HG02678 (cell line): ENCODE measurements around the gene GTPBP4.
A peak's percentile ranks its signal among the peaks of the same experiment; 100 is the strongest.
"Not testable (repeated sequence)": the region's sequence is repeated elsewhere in the genome, so short reads cannot be mapped to it uniquely, and the experiment has no call there.

Experiments
- ATAC-seq: cut with Tn5 transposase; IDR thresholded peaks from one replicate; pipeline ENCODE4 v1.9.1; 2021; ENCODE audit warnings: mild to moderate bottlenecking, moderate library complexity; ENCODE audit not compliant: unreplicated experiment

The GTPBP4 gene

DNA sequence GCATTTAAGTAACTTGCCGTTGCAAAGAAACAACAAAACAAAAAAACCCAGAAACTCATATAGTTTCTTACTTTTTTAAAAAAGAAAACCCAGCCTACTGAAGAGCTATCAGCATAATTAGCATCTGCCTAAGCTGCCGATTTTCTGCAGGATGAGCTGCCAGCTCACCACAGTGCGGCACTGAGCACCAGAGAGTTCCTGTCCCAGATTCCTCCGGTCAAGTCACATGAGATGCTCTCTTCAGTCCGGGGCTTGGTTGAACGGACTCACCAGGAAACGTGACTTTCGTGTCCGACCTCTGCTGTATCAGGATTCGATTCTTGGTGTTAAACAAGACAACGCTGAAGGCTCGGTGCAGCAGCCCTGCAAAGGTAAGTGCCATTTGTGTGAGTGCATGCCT, 34.2 kb downstream of the GTPBP4 start:
- no peak for ATAC-seq

DNA sequence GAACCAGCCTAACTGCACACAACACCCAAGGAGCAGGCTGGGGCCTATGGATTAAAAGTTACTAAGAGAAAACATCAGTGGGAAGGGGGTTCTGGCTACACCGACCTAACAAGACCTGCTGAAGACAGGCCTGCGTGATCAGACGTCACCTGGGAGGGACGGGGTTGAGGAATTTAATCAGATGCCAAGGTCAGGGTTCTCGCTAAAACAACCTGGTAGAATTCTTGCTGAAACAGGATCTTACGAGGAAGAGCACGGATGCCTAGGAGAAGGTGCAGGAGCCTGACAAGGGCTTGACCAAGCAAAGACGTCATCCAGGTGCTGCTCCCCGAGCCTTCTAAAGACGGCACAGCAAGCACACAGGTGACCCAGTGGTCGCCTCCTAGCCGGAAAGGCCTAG, 35.9 kb downstream of the GTPBP4 start:
- ATAC-seq: no peak

DNA sequence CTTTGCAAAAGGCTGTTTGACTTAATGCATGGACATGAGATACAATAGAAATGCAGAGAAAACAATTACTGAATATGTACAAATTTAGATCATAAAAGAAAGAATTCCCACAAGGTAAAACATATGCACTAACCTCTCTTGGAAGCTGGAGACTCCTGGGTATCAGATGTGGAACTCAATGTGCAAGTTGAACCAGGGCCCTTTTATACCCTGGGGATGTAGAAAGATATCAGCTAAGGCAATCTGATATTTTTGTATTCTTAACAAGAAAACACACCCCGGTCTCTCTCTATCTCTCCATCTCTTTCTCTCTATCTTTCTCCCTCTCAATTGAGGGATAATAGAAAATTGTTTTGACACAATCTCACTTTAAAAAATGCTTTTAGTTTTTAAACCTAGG, 37.4 kb downstream of the GTPBP4 start, which contains the start of gene IDI2:
Gene IDI2 (minus strand): TSS at position 177 of the 400 bp plus-strand sequence. CDS start 1,136 bp downstream, outside the sequence.
- no peak for ATAC-seq

DNA sequence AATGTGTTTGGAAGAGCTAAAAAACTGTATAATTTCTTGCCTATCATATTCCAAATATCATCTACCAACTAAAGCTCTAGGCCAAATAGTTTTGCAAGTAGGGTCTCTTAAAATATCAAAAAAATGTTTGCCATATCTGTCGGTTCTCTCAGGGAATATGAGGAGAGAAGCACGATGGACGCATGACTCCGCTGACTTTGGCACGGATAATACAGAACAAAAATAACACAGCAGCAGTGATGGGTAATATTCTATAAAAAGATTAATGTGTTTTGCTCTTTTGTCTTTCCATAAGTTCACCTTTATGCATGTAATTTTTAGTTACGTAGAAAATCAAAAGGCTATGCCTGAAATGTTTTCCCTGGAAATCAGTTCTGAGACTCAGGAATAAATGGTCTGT, 38.3 kb downstream of the GTPBP4 start:
- no peak for ATAC-seq

DNA sequence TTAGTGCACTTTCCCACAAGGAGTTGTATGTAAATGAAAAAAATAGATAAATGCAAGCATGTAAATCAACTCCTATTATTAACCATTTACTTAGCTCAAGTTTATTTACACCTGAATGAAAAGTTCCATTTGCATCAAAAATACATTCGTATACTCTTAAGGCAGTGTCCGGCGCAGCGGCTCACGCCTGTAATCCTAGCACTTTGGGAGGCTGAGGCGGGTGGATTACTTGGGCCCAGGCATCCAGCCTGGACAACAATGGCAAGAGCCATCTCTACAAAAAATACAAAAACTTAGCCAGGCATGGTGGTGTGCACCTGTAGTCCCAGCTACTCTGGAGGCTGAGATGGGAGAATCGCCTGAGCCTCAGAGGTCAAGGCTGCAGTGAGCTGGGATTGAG, 41.6 kb downstream of the GTPBP4 start:
- no peak for ATAC-seq

DNA sequence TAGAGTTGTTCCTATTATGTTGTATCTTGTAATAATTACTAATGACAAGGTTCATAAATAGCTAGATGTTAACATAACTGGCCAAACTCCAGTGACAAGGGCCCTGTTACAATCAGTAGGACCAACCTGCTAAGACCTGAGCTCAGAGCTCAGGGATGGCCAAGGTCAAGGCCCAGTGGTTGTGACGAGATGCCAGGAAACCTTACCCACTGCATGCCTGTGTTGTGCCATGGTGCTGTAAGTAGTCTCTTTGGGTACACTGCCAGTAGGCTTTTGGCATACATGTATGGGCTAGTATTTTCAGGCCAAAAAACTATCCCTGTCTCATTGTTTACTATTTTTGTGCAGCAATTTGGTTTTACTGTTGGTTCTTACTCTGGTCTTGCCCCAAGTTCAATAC, 45.4 kb downstream of the GTPBP4 start:
- ATAC-seq: no peak

DNA sequence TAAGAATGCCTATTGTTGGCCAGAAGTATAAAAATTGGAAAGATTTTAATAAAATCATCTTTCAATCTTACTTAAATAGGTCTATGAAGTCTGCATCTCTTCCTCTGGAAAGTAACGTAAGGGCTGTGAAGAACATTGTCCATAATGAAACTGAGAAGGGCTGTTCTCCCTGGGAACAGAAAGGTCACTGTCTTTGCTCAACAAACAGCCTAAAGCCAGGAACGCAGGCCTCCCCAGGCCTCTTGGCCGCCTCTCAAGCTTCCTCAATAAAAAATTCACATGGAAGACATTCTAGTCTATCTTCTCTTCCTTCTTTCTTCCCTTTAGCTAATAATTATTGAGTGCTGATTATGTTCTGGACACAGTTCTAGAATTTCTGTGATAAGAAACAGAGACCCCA, 46.5 kb downstream of the GTPBP4 start:
- no peak for ATAC-seq

DNA sequence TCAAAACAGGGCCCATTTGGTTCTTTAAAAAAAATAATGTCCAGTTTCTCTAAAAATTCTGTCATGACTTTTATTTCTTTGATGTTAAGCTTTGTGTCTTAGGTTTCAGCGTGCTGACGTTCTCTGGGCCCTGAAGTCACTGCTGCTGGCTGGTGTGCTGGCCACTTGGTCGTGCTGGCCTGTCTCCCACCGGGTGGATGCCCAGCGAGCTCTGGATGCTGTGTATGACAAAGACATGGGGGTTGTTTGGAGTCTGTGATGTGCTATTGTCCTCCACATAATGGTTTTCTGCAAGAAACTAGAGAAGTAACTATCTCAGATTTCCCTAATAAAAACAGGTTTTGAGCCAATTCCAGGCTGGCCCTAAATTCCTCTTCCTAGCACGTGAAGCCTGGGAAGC, 47.0 kb downstream of the GTPBP4 start:
- ATAC-seq: no peak

DNA sequence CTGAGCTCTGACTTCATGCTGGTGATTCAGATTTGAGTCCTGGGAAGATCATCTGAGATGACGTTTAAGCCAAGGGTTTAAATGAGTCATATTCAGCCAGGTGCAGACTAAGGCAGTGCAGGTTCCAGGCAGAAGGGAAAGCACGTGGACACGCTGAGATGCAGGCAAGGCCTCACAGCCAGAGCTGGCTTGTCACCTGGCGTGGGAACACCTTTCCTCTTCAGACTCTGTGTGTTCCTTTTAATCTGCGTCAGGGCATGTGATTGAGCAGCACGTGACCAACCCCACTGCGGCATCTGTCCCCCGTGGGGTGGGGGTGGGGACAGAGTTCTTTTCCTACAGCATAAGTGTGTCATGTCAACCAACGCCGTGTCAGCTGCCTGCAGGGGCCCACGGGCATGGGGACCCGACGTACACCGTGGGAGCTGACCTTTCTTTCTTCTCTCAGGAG, 48.1 kb downstream of the GTPBP4 start:
- ATAC-seq: no peak

DNA sequence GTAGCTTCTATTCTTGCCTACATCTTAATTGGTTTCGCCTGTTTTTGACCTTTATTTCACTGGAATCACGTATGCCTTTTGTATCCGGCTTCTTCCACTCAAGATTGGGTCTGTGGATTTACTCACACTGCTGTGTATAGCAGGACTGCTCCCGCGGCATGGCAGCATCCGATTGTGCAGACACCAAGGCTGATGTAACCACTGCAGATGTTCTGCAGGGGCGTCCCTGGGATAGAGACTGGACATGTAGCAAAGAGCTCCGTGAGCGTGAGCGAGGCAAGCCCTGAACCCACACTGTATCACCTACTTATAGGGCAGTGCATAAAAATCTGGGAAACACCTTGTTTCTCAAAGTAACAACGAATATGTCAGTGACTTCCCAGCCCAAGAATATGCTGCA, 48.9 kb downstream of the GTPBP4 start:
- ATAC-seq: no peak

DNA sequence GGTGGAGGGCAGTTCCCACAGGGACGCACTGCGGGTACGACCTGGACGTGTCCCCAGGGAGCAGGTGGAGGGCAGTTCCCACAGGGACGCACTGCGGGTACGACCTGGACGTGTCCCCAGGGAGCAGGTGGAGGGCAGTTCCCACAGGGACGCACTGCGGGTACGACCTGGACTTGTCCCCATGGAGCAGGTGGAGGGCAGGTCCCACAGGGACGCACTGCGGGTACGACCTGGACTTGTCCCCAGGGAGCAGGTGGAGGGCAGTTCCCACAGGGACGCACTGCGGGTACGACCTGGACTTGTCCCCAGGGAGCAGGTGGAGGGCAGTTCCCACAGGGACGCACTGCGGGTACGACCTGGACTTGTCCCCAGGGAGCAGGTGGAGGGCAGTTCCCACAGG, 50.5 kb downstream of the GTPBP4 start:
- ATAC-seq: not testable (repeated sequence)

DNA sequence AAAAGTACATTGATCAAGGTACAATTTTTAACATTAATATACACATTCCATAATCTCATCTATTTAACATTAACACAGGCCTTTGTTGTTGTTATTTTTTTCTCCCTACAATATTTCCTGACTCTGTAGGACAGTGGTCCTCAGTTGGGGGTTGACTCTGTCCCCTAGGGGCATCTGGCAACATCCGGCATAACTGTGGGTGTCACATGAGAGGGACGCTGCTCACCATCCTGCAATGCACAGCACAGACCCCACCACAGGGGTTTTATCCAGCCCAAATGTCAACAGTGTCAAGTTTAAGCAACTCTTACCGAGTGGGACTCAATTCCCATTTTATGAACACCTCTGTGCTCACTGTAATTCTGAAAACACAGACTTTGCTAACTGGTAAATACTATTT, 51.9 kb downstream of the GTPBP4 start:
- no peak for ATAC-seq

DNA sequence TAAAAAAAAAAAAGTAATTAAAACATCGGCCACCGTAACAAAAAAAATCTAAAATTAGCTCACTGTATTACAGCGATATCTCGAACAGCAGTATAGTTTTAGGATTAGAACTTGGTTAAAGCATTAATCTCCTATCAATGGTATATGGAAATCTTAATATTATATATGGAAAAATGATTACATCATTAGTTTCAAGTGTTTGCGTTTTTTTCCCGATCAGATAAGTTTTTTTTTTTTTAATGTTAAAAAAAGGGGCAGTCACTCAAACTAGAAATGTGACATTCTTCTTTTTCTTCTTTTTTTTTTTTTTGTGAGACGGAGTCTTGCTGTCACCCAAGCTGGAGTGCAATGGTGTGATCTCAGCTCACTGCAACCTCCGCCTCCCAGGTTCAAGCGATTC, 53.3 kb downstream of the GTPBP4 start:
- no peak for ATAC-seq

DNA sequence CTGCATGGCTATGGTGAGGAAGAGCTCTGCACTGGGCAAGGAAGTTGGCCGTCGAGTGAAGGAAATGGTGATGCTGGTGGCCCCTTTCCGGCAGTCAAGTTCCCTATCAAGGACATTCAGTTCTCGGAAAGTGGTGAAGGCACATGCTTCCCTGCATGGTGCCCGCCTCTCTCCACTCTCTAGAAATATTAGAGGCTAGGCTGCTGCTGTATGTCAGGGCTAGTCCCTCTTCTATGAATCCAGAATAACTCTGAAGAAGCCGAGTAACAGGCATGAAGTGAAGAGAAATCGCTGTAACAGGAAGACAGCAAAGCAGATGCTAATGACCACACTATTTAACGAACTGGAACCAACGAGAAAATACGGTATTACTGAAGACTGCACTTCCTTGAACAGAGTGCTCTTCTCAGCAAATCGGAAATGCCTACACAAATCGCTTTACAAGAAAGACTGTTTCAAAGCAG, 55.3 kb downstream of the GTPBP4 start:
- ATAC-seq: peak; percentile 67

DNA sequence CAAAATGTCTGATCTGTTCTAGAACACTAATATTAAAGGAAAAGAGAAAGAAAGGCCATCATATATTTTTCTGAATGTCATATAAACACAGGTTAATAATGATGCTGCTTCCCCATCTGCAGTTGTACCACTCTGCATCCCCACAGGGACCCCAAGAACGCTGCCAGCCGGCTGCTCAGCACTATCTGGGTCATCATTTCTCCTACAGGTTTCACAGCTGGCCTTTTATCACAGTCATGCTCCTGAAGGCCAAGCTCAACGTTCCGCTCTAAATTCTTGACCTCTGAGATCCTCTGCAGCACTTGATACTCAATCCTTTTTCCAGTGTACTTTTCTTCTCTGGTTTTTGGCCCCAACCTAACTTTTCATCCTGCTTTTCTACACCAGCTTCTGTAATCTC, 55.9 kb downstream of the GTPBP4 start:
- no peak for ATAC-seq

DNA sequence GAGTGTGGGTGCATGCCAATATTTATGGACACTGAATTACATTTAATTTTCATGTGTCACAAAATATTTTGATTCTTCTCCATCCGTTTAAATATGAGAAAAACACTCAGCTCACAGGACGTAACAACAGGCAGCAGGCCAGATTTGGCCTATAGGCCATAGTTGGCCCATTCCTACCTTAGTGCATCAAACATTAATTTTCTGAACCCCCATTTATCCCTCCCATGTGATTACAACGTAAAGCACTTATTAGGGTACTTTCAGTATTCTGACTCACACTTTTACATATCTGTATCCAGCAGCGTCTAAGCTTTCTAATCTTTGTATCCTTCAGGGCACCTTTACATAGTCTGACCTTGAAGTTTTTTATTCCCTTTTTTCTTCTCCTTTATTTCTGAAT, 56.7 kb downstream of the GTPBP4 start:
- ATAC-seq: no peak

DNA sequence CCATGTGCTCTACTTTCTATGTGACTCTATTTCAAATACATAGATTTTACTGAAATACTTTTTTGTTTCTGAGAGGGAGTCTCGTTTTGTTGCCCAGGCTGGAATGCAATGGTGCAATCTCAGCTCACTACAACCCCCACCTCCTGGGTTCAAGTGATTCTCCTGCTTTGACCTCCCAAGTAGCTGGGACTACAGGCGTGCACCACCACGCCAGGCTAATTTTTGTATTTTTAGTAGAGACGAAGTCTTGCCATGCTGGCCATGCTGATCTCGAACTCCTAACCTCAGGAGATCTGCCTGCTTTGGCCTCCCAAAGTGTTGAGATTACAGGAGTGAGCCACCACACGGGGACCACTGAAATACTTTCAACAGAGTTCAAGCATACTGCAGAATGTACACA, 57.2 kb downstream of the GTPBP4 start:
- ATAC-seq: no peak

DNA sequence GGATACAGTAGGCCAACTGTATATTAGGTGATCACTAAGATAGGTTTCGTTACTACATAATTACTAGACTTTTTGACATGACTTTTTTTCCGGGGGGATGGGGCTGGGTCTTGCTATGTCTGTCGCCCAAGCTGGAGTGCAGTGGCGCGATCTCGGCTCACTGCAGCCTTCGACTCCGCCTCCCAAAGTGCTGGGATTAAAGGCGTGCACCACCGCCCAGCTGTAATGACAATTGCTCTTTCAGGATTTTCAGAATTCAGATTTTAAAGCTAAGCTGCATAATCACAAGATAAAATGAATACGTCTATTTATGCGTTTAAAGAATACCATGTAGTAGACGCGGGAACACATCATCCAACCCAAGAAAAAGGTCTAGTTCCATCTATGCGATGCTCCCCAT, 59.7 kb downstream of the GTPBP4 start:
- ATAC-seq: no peak

DNA sequence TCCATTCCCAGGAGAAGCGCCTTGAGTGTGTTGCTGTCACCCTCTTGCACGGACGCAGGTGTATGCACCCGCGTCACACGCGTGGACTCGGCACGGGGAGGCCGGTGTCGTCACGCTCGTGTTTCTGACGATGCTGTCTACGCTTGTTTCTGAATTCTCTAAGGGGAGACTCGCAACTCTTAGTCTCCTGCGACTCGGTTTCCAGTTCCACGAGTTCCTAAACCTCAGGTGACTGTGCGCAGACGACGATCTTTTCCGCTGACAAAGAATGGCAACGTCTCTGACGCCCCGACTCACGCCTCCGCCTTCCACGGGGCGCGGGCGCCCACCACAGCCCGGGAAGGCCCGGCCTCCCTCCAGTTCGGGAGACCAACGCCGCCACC, 60.1 kb downstream of the GTPBP4 start:
- no peak for ATAC-seq

DNA sequence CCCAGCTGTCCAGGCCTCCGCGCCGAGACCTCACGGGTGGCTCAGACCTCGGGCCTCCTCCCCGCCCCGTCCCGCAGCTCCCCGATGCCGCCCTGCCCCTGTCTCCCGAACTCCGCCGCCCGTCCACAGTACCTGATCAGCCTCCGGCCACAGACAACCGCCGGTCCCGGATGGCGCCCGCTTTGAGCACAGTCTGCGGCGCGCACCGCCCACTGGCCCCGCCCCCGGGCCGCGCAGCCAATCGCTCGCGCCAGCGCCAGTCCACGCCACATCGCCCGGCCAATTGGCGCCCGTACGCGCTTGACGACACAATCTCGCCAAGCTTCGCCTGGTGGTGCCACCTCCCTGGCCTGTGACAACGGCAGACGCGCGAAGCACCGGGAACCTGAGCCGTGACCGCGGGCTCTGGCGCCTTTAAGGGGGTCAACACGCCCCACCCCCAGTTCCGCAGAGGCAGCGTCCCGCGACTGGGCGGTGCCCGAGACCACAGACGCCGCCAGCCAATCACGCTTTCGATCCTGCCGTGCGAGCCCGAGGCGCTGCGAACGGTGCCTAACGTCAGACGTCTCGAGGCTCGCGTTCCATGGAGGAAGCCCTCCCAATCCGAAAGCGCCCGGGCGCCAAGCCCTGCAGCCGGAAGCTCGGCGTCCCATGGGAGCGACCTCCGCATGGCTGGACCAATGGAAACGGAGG, 60.6 kb downstream of the GTPBP4 start, which contains the start of gene IDI1:
Gene IDI1 (minus strand): TSS at position 388 of the 693 bp plus-strand sequence. CDS start 116 bp downstream, at position 272.
- ATAC-seq: peak; percentile 83

DNA sequence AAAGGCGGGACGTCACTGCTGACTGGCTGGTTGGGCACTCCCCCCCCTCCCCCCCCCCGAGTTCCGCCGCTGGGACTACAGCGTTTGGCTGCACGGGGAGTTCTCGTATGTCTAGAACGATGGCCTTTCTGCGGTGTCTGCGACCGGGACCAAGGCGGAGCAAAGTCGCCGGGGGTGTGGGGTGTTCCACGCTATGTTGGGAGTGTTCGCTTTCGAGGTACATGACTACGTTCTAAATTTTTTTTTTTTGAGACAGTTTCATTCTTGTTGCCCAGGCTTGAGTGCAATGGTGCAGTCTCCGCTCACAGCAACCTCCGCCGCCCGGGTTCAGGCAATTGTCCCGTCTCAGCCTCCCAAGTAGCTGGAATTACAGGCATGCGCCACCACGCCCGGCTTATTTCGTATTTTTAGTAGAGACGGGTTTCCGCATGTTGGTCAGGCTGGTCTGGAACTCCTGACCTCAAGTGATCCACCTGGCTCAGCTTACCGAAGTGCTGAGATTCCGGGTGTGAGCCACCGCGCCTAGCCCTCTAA, 61.3 kb downstream of the GTPBP4 start:
- no peak for ATAC-seq

DNA sequence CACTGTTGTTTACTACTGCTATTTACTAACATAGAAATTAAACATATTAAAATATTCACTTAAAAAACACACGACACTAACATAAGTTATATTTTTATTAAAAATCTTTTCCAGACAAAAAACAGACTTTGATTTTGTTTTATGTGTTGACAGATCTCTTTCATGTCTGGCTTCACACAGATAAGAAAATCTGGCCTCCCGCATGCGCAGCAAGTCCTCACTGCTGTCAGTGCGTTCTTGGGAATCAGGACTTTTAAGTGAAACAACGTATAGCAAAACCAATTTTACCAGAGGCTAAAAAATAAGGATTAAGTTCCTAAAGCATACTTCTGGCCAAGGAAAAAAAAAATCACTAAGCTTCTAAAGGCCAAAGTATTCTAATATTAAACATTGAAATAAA, 61.9 kb downstream of the GTPBP4 start:
- ATAC-seq: no peak

DNA sequence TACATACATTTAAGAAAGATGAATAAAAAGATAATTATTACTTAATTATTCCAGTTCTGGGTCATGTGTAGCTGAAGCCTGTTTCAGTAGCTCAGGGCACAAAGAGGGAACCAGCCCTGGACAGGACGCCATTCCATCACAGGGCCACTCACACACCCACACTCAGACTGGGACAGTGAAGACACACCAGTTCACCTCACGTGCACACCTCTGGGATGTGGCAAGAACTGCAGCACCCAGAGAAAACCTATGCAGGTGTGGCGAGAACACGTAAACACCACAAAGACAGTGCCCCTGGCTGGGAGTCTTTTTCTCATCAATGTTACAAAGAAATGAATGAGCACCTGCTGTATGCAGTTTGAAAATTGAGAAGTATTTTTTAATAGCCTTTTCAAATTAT, 62.3 kb downstream of the GTPBP4 start:
- ATAC-seq: no peak
